Vein endothelial cell (primary cell): ENCODE results near the gene GATA3. TPM values are rescaled to one million over a fixed set of nuclear protein-coding genes. Genes with fewer than 3 reads are reported as not detected.

ENCODE experiments used
- total RNA-seq: library from RNA; depleted of rRNA; stranded (reverse); fragments of >200 nt; gene quantifications from 2 replicates; pipeline ENCODE4 v1.2.3, GENCODE V29; 2012

The GATA3 gene
- total RNA-seq, result 0.29 and 0.33 TPM in 2 replicates

DNA sequence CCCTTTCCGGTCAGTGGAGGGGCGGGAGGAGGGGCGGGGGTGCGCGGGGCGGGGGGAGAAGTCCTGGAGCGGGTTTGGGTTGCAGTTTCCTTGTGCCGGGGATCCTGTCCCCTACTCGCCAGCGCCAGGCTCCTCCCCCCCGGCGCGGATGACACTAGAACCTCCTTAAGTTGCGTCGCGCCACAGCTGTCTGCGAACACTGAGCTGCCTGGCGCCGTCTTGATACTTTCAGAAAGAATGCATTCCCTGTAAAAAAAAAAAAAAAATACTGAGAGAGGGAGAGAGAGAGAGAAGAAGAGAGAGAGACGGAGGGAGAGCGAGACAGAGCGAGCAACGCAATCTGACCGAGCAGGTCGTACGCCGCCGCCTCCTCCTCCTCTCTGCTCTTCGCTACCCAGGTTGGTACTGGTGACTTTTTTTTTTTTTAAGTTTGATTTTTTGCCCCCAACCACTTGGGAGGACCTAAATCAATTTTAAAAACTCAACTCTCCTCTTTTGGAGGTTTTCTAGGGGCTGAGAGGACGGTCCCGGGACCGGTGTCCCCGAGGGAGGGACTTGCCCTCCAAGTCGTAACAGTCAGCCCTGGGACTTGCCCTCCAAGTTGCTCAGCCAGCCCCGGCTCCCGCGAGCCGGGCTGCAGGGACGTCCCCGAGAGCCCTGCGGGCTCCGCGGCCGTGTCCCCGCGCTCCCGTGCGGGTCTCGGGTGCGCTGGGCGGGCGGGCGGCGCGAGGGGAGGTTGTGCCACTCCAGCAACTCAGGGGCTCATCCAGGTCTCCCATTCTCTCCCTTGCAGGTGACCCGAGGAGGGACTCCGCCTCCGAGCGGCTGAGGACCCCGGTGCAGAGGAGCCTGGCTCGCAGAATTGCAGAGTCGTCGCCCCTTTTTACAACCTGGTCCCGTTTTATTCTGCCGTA is at the start of gene GATA3:
TSS of gene GATA3 (plus strand) at position 195 of the 914 bp plus-strand sequence. CDS start 968 bp downstream, outside the sequence.

Other genes starting within 250 kb of the GATA3 start
- 3.6 and 3.8 TPM in 2 replicates for gene TAF3, start 236.2 kb upstream of the GATA3 start, total RNA-seq